ENCODE measurements around the gene PLK5. TPM values are rescaled to one million over a fixed set of nuclear protein-coding genes. Genes with fewer than 3 reads are reported as not detected.

PLK5 gene
- polyA plus RNA-seq, 1 of the 3 experiments (the other 2 are of a cell fraction): not detected

GRCh38 chr19:1554968-1555367, 31.1 kb downstream of the PLK5 start:
- Histone ChIP-seq H2AFZ (ENCODE audit: low read depth) (no peak overlapping the region), H3K27me3 (ENCODE audit: insufficient read depth) (no peaks in the 10 kb centered on the region), H3F3A (replicated peaks; ENCODE audit: insufficient read depth) (no peaks in the 10 kb centered on the region), H3K27ac (ENCODE audit: low read depth in 2 of 2, low read length in 1 of 2) (no peak overlapping the region), H3K4me3 (ENCODE audit: low read depth in 2 of 2, low read length in 1 of 2) (no peak overlapping the region), H3K36me3 (replicated peaks in 1 of 2; ENCODE audit: control insufficient read depth in 1 of 2, insufficient read depth in 2 of 2, low read length in 1 of 2) (peaks cover 0 to 2% of the 10 kb centered on the region in 2 experiments), H3K9me2 (no peaks in the 10 kb centered on the region), H3K79me2 (ENCODE audit: insufficient read depth) (peaks cover 40% of the 10 kb centered on the region), H3K9ac (no peak overlapping the region), H4K20me1 (ENCODE audit: insufficient read depth) (peaks cover 45% of the 10 kb centered on the region), H3K9me3 (no peaks in the 10 kb centered on the region), H3K4me1 (ENCODE audit: control insufficient read depth in 1 of 2, insufficient read depth in 2 of 2, low read depth in 1 of 2, low read length in 1 of 2) (no peaks in the 10 kb centered on the region), H3K4me2 (no peak overlapping the region)
- ChIA-PET POLR2A (no interaction called here), CTCF (interaction anchor here (0.8 to 1.6 kb wide), 3 partner anchors 9 to 228 kb away, joined by 3 to 6 read pairs (median 3); no protein-coding TSS in a partner anchor)
- DNase-seq: no peak
- WGBS (ENCODE audit: low lambda C conversion rate): 94% methylated on average over 24 of the region's 24 CpGs
- no peak for TF ChIP-seq NFIC (IDR thresholded peaks at IDR 0.05; ENCODE audit: borderline replicate concordance)
- no peak for TF ChIP-seq YY1 (IDR thresholded peaks at IDR 0.05; ENCODE audit: low read depth)
- TF ChIP-seq RAD21 (IDR thresholded peaks at IDR 0.05; ENCODE audit: low read length): no peak
- no peak for TF ChIP-seq ELF1 (IDR thresholded peaks at IDR 0.05)
- no peak for TF ChIP-seq EZH2phosphoT487 (IDR thresholded peaks at IDR 0.05; ENCODE audit: borderline replicate concordance, low read depth)
- TF ChIP-seq REST (IDR thresholded peaks at IDR 0.05; ENCODE audit: low read depth, low read length): no peak
- TF ChIP-seq CTCF (IDR thresholded peaks at IDR 0.05): no peak
- TF ChIP-seq GABPA (IDR thresholded peaks at IDR 0.05; ENCODE audit: low read depth): no peak
- no peak for TF ChIP-seq FOXJ3 (CRISPR knock-in tag; IDR thresholded peaks at IDR 0.05)
- no peak for TF ChIP-seq TEAD4 (IDR thresholded peaks at IDR 0.05; ENCODE audit: borderline replicate concordance, insufficient read depth)
- no peak for TF ChIP-seq EP300 (IDR thresholded peaks at IDR 0.05; ENCODE audit: borderline replicate concordance in 1 of 2, low read depth in 1 of 2, low read length in 1 of 2)

Data from SK-N-SH (cell line).